CD4-positive, alpha-beta T cell treated with Interleukin-12 subunit alpha and Interleukin-12 subunit beta, for 1 hour (primary cell): ENCODE data around the gene KY.

Experiments used
- DNase-seq: peaks from one replicate; pipeline ENCODE4 v3.0.0-alpha.2; 2020

Gene KY

DNA sequence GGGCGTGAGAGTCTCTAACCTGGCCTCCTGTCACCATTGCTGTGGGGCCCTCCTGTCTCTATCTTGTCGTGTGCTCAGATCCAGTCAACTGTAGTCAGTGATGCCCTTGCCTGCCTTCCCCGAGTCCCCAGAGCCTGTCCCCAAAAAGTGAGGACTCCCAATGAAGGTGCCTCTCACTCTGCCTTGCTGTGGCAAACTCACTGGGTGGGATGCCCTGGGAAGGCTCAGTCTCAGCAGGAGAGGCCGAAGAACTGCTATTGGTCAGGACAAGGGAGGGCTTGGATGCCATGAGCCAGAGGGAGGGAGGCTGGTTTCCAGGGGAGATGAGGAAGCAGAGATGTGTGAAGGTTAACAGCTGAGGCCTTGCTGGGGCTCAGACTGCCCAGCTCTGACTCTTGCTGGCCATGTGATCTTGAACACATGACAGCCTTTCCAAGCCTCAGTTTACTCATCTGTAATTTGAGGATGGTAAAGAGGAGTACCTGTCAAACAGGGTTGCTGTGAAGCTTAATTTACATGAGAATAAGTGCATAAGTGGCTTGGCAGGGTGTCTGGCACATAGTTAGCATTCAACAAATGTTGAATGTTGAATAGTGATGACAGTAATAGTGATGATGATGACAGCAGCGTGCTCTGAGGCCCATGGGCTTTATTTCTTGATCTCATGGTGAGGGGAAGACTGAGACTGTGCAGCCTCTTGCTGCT, 8.2 kb downstream of the KY start:
- DNase-seq: no peak

DNA sequence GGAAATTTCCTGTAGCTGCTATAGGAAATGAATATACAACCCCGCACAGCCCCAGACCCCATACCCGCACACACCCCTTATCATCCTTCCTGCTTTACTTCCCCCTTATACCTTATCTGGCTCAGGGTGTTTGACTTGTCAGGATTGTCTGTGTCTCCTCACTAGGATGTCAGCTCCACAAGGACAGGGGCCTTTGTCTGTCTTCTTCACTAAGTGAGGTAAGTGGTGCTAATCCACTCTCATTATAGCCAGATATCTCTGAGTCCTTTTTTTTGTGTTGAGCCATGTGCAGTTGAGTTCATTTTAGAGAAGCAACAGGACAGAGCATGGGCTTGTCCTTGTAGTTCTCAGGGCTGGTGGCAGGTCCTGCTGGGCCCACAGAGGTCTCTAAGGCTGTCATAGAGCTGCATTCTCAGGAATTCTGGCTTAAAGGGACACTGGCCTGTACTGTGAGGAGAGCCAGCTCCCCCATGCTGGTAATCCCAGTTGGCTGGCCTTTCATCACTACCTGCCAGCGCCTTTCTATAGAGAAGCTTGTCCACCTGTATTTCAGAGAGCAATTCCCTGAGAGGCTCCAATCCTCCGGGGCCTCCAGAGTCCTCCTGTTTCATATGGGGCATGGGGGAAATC, 9.0 kb downstream of the KY start:
- no peak for DNase-seq

DNA sequence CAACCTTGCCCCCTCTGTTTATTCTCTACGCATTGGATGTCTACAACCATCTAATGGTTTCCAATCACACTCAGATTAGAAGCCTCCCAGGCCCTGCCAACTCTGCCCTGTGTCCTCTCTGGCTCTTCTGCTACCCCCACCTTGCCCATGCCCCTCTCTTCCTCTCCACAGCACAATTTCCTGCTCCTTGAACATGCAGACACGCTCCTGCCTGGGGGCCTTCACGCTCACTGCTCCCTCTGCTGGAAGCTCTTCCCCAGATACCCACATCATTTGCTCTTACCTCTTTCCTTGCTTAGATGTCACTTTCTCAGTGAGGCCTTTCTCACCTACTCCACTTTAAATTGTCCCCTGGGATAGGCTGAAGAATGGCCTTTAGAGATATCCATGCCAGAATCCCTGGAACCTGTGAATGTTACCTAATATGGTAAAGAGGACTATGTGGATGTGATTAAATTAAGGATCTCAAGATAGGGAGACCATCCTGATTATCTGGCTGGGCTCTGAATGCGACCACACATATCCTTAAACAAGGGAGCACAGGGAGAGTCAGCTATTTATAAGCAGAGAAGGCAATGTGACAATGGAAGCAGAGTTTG, 9.9 kb downstream of the KY start:
- peak; percentile 5 for DNase-seq

DNA sequence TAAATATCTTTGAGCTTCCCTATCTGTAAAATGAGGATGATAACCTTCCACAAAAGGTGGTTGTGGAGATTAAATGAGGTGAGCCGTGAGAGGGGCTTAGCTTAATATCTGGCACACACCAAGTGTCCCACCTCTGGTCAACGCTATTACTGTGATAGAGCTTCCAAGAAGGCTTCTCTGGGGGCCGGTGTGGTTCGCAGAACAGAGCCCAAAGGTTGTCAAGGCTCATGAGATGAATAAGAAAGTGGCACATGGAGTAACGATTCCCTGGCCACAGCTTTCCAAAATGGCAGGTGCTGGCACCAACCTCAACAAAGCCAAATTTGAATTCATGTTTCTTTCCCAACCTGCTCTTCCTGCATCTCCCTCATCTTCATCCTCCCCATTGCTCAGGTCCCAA, 10.4 kb downstream of the KY start:
- DNase-seq: no peak

DNA sequence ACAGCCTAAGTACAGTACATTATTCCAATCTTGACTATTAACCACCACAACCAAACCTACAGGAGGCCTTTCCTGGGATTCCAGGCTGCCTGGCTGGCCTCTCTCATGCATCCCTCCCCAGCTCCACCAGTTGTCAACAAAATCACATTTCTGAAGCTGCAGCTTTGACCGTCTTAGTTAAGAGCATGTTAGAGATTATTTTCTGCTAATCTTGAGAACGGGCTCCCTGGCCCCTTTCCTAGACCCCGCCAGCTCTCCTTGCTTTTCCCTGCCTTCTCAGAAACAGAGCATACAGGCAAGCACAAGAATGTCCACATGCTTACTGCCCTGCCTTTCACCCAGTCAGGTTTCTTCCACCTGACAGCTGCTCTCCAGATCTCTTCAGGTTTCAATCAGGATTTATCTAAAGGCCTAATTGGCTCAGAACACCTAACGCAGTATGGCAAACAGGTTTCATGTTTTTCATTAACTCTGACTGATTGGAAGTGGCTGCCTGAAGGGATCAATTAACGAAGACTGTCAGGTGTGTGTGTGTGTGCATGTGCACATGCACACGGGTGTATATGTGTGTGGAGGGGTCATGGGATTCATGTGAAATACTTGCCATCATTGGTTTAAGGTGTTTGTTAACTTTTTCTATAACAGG, 12.3 kb downstream of the KY start:
- DNase-seq: no peak

DNA sequence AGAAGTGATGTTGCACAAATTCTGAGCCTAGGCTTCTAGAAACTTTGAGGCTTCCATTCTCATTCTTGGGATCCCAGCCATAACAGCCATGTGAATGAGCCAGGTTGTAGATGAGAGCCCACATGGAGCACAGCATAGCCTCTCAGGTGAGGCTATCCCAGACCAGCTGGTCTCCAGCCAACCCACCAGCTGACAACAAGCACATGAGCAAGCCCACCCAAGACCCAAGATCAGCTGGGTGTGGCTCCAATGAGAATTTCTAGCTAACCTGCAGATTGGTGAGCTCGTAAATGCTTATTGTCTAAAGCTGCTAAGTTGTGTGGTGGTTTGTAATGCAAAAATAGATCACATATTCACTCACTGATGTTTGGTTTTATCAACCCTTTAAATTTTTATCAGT, 14.4 kb downstream of the KY start:
- DNase-seq: no peak

DNA sequence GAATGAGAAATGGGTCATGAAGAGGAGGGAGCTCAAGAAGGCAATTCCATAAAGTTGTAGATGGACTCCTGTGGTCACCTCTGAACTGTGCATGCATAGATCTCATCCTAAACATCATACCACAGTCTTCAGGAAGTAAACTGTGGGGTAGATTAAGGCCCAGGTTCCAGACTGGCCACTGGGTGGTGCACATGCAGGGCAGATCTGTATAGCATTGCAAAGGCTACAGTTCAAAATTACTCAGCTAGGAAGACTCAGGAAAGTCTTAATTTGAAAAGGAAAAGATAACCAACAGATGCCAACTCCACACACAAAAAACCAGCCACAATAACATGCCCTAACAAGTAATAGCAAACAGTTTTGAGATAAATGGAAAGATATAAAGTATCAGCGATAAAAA, 20.3 kb downstream of the KY start:
- no peak for DNase-seq

DNA sequence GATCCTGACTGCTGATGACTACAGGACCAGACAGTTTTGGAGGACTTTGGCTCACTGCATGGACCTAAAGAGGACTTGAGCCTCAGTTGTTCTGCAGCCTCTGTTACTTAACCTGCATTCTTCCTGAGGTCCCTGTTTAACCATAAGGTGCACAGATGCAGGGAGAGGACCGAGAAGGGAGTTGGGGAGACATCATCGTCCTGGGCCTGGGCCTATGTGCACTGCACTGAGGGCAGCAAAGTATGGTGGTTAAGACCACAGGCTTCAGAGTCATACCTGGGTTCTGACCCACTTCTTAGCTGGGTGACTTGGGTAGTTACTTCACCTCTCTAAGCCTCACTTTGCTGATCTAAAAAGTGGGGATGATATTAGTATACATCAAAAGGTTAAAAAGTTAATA, 21.9 kb downstream of the KY start:
- DNase-seq: no peak

DNA sequence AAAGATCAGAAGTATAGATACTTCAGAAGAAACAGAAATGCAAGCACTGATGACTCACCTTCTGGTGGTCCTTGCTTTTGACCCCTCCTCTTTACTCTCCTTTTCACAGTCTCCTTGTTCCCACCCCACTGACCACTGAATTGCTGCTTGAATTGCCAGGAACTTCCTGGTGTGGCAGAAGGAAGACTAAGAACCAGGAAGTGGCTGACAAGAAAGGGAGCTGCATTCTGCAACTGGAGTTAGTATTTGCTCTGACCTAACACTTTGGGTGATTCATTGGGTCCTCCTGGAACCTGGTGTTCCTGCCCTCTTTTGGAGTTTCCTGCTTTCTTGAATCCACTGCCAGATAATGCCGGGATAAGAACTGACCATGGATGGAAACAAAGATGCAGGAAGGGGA, 23.0 kb downstream of the KY start:
- DNase-seq: no peak

DNA sequence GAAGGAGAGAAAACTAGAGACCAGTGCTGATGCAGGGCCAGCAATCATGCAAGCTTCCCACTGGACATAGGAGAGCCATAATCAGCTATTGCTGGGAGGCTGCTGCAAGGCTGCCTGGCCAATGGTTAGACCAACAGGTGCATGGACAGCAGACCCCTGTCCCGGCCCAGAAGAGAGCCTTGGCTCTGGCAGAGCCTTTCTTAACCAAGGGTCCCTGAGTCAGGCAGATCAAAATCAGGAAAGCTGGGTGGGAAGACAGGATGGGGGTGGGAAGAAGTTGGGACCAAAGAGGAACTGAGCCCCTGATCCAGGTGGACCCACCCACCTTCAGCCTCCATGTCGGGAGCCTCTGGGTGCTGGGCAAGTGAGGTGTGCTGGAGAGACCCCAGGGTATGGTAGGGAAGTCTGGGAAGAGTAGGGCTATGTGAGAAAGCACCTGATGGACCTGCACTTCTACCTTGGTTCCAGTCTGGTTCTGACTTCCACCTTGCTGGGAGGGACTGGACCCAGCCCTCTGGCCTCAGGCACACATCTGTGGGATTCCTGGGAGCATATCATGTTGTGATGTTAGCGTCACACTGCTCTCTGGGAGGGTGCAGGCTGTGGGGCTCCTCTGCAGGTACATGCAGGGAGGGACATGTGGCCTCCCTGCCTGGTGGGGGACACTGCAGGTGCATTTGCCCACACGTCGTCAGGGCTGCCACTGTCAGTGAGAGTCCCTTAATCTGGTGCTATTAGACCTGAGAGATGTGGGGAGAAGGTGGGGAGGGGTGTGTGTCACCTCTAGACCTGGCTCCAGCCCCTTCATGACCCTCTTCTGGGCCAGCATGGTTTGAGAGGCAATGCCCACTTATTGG, 24.7 kb downstream of the KY start:
- no peak for DNase-seq

DNA sequence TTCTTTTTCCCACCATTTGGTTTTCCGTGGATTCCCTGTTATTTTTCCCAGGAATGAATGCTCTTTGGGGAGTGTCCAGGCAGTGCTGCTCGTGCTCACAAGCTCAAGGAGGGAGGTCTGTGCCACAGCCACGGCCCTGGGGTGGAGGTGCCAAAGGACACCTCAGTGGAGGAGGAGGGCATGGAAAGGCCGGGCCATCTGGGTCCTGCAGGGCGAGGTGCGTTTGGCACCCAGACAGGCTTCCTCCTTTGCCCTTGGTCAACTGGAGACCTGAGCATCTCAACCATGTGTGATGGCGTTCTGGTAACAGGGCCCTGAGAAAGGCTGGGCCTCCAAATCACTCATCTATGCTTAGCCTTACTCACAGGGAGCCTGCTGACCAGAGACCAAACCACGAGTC, 25.4 kb downstream of the KY start:
- DNase-seq: no peak

DNA sequence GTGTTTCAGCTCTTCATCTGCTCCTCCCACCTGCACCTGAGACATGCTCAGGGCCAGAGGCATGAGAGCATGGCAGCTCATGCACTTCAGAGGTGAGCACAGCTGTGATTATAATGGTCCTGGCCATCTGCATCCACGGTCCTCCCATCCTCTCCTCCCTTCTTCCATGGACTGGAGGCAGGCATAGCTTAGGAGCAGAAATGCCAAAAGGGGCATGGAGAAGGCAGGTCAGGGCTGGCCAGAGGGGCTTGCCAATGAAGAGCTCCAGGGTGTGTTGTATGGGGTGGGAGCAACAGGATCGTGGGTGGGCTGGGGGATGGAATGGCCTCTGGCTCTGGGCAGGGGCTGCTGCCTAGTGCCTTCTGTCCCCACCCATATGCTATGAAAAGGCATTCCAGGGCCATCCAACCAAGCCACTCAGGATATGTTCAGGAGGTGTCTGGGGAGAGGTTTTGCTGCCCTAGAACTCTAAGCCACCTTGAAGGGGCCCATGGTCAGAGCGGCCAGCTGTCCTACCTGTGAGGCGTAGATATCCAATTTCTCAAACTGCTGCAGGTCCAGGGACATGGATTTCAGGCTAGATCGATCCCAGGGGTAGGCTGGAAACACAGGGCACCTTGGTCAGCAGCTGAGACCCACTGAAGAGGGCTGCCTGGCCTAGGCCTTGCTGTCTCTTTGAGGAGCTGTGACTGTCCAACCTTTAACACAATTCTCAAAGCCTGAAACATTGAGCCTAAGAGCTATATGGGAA, 26.1 kb downstream of the KY start:
- DNase-seq: no peak

DNA sequence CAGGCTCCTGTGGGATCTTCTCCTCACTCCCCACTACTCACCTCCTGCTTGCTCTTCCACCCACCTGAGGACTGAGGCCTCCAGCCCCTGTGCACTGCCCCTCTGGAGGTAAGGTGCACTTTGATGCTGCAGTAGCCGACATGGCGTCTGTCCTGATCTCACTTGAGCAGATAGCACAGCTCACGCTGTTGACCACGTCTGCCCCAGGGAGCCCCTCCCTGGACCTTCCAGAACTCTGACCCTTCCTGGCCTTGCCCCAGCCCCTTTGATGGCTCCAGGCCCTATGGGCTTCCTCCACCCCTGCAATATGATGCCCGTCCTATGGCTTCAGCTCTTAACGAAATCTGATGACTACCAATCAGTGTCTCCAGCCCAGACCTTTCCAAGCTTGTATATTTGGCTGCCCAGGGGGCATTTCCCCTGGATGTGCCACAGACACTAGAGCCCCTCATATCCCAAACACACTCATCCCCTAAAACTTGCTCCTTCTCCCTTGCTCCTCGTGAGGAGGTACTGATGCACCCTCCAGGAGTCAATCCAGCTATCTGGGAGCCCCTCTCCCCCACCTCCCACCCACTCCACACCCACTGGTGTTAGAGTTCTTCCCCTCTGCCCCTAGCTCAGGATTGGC, 27.1 kb downstream of the KY start:
- DNase-seq: no peak

DNA sequence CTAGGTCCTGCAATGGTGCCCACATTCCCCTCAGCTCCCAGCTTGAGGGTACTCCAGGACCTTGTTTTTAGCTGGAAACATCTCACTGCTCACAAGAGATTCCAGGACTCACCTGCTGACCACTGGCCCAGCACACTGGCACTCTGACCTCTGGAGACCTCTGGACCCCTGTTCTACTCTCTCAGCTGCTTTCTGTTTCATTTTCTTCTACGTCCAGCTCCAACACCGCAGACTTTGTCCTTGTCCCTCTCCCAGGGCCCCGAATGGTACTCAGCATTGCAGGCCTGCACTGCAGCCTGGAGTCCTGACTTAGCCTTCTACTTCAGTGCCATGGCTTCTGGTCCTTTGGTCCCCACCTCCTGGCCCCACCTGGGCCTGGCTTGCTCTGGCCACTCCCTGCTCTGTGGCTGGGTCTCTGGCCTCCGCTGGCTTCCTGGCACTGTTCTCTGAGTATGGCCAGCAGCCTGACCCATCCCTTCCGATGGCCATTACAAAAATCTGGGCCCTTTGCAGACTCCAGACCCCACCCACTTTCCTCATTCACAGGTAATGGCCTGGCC, 27.9 kb downstream of the KY start:
- no peak for DNase-seq

DNA sequence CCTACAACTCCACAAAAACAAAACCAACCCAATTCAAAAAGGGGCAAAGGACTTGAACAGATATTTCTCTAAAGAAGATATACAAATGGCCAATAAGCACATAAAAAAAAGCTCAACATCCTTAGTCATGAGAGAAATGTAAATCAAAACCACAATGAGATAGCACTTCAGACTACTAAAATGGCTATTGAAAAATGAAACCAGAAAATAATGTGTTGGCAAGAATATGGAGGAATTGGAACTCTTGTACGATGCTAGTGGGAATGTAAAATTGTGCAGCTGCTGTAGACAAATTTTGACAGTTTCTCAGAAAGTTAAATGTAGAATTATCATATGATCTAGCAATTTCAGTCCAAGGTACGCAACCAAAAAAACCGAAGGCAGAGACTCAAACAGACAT, 29.0 kb downstream of the KY start:
- DNase-seq: no peak

DNA sequence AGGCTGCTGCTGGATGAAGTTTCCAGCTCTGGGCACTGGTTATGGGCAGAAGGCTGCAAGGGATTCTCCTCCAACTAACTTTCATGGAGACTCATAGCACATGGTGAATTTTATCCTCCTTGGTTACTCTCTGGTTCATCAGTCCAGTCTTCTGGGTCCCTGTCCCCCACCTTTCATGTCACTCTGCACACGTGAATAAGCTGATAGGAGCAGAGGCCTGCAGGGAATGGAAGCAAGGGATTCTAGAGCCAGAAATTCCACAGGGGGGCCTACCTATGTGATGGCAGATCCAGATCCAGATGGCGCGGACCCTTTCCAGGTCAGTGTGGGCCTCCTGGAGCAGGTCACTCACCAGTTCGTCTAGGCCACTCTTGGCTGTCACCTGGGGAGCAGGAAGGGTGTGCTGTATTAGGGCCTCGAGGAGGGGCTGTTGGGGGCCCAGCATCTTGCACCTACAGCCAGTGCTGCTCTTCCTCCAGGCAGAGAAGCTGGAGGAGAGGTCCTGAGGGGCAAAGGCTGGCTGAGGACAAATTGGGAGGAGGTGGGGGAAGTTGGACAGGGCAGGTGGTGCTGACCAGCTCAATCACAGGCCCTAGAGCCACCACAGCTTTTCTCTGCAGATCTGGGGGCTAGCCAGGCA, 30.2 kb downstream of the KY start:
- no peak for DNase-seq

DNA sequence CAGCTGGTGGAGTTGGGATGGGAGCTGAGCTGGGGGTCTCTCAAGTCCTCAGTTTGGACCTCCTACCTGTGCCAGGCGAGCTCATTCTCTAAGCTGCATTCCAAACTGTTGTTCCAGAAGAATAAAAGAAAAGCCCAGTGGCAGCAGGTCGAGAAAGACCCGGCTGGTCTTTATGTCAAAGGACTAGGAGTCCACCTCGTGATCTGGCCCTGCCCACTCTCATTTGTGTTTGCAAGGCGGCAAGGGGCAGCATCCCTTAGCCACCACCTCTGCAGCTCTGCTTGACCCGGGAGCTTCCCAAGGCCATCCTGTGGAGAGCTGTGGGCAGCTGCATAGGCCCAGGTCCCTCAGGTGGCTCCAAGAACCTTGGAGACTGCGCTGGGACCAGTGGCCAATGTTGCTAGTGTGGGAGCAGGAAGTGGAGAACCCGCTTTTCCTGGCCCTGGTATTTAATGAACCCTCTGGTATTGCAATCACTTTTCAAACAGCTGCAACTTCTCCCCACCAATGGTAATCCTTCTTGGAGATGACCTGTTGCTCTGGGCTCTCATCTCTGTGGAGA, 30.9 kb downstream of the KY start:
- no peak for DNase-seq

DNA sequence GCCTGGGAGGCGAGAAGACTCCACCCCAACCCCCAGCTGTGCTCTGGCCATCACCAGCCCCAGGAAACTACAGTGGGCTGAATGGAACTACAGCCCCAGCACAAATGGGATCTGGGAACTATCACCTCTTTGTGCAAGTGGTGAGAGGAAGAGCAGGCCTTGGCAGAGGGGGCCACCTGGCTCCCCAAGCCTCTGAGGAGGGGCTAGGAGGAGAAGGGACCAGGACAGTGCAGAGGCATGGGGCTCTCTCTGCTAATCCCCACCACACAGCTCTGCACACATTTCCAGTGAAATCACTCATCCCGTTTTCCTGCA, 31.6 kb downstream of the KY start:
- DNase-seq: no peak

DNA sequence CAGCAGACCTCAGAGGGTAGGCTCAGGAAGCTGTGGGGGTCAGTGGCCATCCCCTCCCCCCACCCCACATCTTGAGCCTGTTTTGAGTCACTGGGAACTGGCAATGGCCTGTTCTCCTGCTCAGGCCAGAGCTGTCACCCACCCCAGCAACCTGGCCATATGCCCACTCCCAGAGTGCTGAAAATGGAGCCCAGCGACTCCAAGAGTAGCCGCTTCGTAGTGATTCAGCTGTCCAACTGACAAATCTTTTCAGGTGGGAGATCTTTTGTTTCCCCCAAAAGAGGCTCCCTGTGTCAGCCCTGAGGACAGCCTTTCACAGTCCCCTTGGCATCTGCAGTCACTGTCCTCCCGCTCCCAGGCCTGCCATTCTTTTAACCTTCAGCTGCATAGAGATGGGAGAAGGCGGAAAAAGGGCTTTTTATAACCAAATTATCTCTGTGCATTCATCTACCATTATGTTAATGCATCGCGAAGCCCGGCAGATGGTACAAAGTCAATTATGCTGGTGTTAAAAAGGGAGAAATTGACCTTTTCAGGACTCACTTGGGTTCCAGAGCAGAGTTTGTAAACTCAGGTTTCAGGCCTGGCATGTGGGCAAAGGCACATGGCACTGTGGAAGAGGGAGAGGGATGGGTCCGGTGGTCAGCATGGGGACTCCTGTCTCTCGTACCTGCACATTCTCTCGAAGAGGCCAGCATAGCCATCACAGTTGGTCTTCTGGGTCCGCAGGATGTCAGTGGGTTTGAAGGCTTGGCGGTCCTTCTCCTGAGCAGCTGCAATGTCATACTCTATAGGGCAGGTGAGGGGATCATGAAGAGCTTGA, 32.1 kb downstream of the KY start:
- no peak for DNase-seq
